SK-N-SH treated with all-trans-retinoic acid at 6 μM for 48 hours (cell line): ENCODE measurements around the gene PPP6R1.

Experiments used
- ATAC-seq: fragments of 200-7000 bp; cut with Tn5 transposase; 3 replicates; pipeline ENCODE4 v1.9.1; 2020; ENCODE audit warnings: mild to moderate bottlenecking, moderate library complexity
- ARNTL ChIP-seq: fragments of 450-650 bp; formaldehyde crosslinking; IDR thresholded peaks from 2 replicates; pipeline ENCODE4 v1.5.0; 2020; ENCODE audit warnings: low read depth, mild to moderate bottlenecking, moderate library complexity, borderline replicate concordance
- BACH2 ChIP-seq: fragments of 250-450 bp; sonication (Bioruptor Pico); IDR thresholded peaks from 2 replicates; pipeline ENCODE4 v1.9.0; 2021; ENCODE audit warnings: mild to moderate bottlenecking, borderline replicate concordance
- CREB5 ChIP-seq: fragments of 250-450 bp; sonication (Bioruptor Pico); IDR thresholded peaks from 2 replicates; pipeline ENCODE4 v1.5.1; 2020; ENCODE audit warnings: low read depth, mild to moderate bottlenecking, moderate library complexity
- CSDC2 ChIP-seq: fragments of 250-450 bp; sonication (Bioruptor Pico); IDR thresholded peaks from 2 replicates; pipeline ENCODE4 v1.5.0; 2020; ENCODE audit warnings: mild to moderate bottlenecking, moderate library complexity
- CSRNP3 ChIP-seq: fragments of 250-450 bp; sonication (Bioruptor Pico); IDR thresholded peaks from 2 replicates; pipeline ENCODE4 v1.5.1; 2021; ENCODE audit warnings: mild to moderate bottlenecking, moderate library complexity
- ESRRG ChIP-seq: fragments of 250-450 bp; sonication (Bioruptor Pico); IDR thresholded peaks from 2 replicates; pipeline ENCODE4 v1.6.1; 2021; ENCODE audit warnings: mild to moderate bottlenecking
- GLIS3 ChIP-seq: fragments of 250-450 bp; sonication (Bioruptor Pico); IDR thresholded peaks from 2 replicates; pipeline ENCODE4 v1.5.0; 2020; ENCODE audit warnings: mild to moderate bottlenecking, moderate library complexity
- OSR1 ChIP-seq: fragments of 250-450 bp; sonication (Bioruptor Pico); IDR thresholded peaks from 2 replicates; pipeline ENCODE4 v1.8.0; 2022; ENCODE audit warnings: moderate library complexity, mild to moderate bottlenecking, inconsistent platforms
- PATZ1 ChIP-seq: fragments of 250-450 bp; sonication (Bioruptor Pico); IDR thresholded peaks from 2 replicates; pipeline ENCODE4 v1.8.0; 2020; ENCODE audit warnings: mild to moderate bottlenecking, moderate library complexity, borderline replicate concordance
- POU6F1 ChIP-seq: fragments of 250-450 bp; sonication (Bioruptor Pico); IDR thresholded peaks from 2 replicates; pipeline ENCODE4 v1.8.0; 2021; ENCODE audit warnings: low read depth, mild to moderate bottlenecking, moderate library complexity, borderline replicate concordance
- PPARA ChIP-seq: fragments of 250-450 bp; sonication (Bioruptor Pico); IDR thresholded peaks from 2 replicates; pipeline ENCODE4 v1.5.0; 2020; ENCODE audit warnings: mild to moderate bottlenecking, borderline replicate concordance
- RARB ChIP-seq: fragments of 250-450 bp; sonication (Bioruptor Pico); IDR thresholded peaks from 2 replicates; pipeline ENCODE4 v1.8.0; 2021; ENCODE audit warnings: mild to moderate bottlenecking, moderate library complexity
- SNAI2 ChIP-seq: fragments of 250-450 bp; sonication (Bioruptor Pico); IDR thresholded peaks from 2 replicates; pipeline ENCODE4 v1.5.0; 2020; ENCODE audit warnings: mild to moderate bottlenecking, moderate library complexity
- TCF4 ChIP-seq: fragments of 250-450 bp; sonication (Bioruptor Pico); IDR thresholded peaks from 2 replicates; pipeline ENCODE4 v1.8.0; 2021; ENCODE audit warnings: mild to moderate bottlenecking, moderate library complexity, borderline replicate concordance
- TOX ChIP-seq: fragments of 250-450 bp; sonication (Bioruptor Pico); IDR thresholded peaks from 2 replicates; pipeline ENCODE4 v1.8.0; 2021; ENCODE audit warnings: mild to moderate bottlenecking, moderate library complexity, borderline replicate concordance
- ZC3H10 ChIP-seq: fragments of 250-450 bp; sonication (Bioruptor Pico); IDR thresholded peaks from 2 replicates; pipeline ENCODE4 v1.5.1; 2021; ENCODE audit warnings: mild to moderate bottlenecking, moderate library complexity
- ZFP3 ChIP-seq: fragments of 250-450 bp; sonication (Bioruptor Pico); IDR thresholded peaks from 2 replicates; pipeline ENCODE4 v1.5.0; 2020; ENCODE audit warnings: mild to moderate bottlenecking, moderate library complexity
- ZNF565 ChIP-seq: fragments of 450-650 bp; formaldehyde crosslinking; conservative IDR thresholded peaks from 2 replicates; pipeline ENCODE4 v1.5.0; 2020; ENCODE audit warnings: low read depth, mild to moderate bottlenecking, moderate library complexity
- ZNF70 ChIP-seq: fragments of 450-650 bp; formaldehyde crosslinking; IDR thresholded peaks from 2 replicates; pipeline ENCODE4 v1.5.0; 2020; ENCODE audit warnings: mild to moderate bottlenecking, moderate library complexity
- ZNF8 ChIP-seq: fragments of 450-650 bp; formaldehyde crosslinking; IDR thresholded peaks from 2 replicates; pipeline ENCODE4 v1.5.0; 2020; ENCODE audit warnings: mild to moderate bottlenecking, moderate library complexity
- TF ChIP-seq, protein P1 (sequence below): fragments of 250-450 bp; sonication (Bioruptor Pico); IDR thresholded peaks from 2 replicates; pipeline ENCODE4 v1.5.0; 2020; ENCODE audit warnings: mild to moderate bottlenecking, moderate library complexity

The PPP6R1 gene

DNA sequence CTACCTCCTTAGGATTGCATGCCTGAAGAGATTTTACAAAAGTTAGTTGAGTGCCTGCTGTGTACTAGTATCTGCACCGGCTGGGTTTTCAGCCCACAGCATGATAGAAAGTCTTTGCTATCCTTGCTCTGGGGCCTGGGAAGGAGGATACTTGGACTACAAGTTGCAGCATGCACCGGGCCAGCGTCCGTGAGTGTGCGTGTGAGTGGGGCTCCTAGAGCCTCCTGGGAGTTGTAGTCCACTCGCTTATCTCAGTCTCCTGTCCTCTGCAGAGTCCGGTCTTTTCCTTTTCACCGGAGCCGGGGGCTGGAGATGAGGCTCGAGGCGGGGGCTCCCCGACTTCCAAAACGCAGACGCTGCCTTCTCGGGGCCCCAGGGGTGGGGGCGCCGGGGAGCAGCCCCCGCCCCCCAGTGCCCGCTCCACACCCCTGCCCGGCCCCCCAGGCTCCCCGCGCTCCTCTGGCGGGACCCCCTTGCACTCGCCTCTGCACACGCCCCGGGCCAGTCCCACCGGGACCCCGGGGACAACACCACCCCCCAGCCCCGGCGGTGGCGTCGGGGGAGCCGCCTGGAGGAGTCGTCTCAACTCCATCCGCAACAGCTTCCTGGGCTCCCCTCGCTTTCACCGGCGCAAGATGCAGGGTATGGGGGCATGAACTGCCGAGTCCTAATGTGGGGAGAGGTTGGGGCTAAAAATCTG is 45.6 kb upstream of the PPP6R1 start:
- ATAC-seq, result peak; percentile 61
- TF ChIP-seq GLIS3 (no peak), ZNF70 (CRISPR knock-in tag) (no peak), POU6F1 (CRISPR knock-in tag) (no peak), ZFP3 (CRISPR knock-in tag) (no peak), ESRRG (no peak), TOX (CRISPR knock-in tag) (no peak), CSRNP3 (CRISPR knock-in tag) (no peak), OSR1 (no peak), ZNF565 (no peak), CSDC2 (CRISPR knock-in tag) (no peak), RARB (CRISPR knock-in tag) (no peak), SNAI2 (CRISPR knock-in tag) (no peak), PPARA (CRISPR knock-in tag) (no peak), ZC3H10 (no peak), CREB5 (CRISPR knock-in tag) (no peak), ZNF8 (CRISPR knock-in tag) (no peak)
- TF ChIP-seq, protein P1, sequence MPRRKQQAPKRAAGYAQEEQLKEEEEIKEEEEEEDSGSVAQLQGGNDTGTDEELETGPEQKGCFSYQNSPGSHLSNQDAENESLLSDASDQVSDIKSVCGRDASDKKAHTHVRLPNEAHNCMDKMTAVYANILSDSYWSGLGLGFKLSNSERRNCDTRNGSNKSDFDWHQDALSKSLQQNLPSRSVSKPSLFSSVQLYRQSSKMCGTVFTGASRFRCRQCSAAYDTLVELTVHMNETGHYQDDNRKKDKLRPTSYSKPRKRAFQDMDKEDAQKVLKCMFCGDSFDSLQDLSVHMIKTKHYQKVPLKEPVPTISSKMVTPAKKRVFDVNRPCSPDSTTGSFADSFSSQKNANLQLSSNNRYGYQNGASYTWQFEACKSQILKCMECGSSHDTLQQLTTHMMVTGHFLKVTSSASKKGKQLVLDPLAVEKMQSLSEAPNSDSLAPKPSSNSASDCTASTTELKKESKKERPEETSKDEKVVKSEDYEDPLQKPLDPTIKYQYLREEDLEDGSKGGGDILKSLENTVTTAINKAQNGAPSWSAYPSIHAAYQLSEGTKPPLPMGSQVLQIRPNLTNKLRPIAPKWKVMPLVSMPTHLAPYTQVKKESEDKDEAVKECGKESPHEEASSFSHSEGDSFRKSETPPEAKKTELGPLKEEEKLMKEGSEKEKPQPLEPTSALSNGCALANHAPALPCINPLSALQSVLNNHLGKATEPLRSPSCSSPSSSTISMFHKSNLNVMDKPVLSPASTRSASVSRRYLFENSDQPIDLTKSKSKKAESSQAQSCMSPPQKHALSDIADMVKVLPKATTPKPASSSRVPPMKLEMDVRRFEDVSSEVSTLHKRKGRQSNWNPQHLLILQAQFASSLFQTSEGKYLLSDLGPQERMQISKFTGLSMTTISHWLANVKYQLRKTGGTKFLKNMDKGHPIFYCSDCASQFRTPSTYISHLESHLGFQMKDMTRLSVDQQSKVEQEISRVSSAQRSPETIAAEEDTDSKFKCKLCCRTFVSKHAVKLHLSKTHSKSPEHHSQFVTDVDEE (CRISPR knock-in tag), result no peak
- TF ChIP-seq, all 23 proteins: peak for 0

- ATAC-seq, result no peak
- TF ChIP-seq ZNF565 (no peak), ZNF70 (CRISPR knock-in tag) (no peak), ZNF8 (CRISPR knock-in tag) (no peak), ZFP3 (CRISPR knock-in tag) (no peak), PATZ1 (no peak), GLIS3 (no peak), ESRRG (no peak), CSDC2 (CRISPR knock-in tag) (no peak), TOX (CRISPR knock-in tag) (no peak), RARB (CRISPR knock-in tag) (no peak), ARNTL (CRISPR knock-in tag) (no peak), OSR1 (no peak), TCF4 (CRISPR knock-in tag) (no peak), CREB5 (CRISPR knock-in tag) (no peak), BACH2 (CRISPR knock-in tag) (no peak), PPARA (CRISPR knock-in tag) (no peak), CSRNP3 (CRISPR knock-in tag) (no peak)
- TF ChIP-seq, protein P1 (CRISPR knock-in tag), result no peak
Measured at GRCh38 chr19:55303477-55303876, 44.7 kb upstream of the PPP6R1 start.
